Hematopoietic multipotent progenitor cell (in vitro differentiated cells): ENCODE results near the gene ORMDL2. TPM values are rescaled to one million over a fixed set of nuclear protein-coding genes. Genes with fewer than 3 reads are reported as not detected.
"Not testable (repeated sequence)": the region's sequence is repeated elsewhere in the genome, so short reads cannot be mapped to it uniquely, and the experiment has no call there.

Experiments used
- DNase-seq, 3 donors: peaks; one replicate each; pipeline ENCODE4 v3.0.0-alpha.2; 2011 to 2015; ENCODE audit warnings: low read depth in 2 of 3, low spot score in 2 of 3
- total RNA-seq: library from RNA; depleted of rRNA; stranded (reverse); fragments of >200 nt; gene quantifications from one replicate; pipeline ENCODE4 v1.2.3, GENCODE V29; 2012

ORMDL2 gene
- total RNA-seq, 1 donor = 14.8 TPM

DNA sequence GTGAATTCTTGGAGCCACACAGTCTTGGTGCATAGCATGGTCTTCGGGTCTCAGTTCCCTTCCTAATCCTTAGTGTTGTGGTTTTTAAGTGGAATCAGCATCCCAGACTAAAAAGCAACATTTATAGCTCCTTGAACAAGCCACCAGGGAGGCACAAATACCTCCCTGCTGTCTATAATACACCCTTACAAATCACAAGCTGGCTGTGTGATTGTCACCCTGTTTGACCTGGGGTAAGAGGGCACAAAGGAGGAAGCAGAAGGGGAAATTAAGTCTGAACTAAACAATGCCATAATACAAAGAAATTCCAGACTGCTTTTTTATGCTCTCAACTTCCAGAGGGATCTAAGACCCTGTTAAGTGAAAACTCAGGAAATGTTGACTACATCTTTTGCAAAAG lies 32.6 kb downstream of the ORMDL2 start:
- DNase-seq = no peak

GRCh38 chr12:55850893-55851292 lies 33.1 kb downstream of the ORMDL2 start:
- no peak for DNase-seq

DNA sequence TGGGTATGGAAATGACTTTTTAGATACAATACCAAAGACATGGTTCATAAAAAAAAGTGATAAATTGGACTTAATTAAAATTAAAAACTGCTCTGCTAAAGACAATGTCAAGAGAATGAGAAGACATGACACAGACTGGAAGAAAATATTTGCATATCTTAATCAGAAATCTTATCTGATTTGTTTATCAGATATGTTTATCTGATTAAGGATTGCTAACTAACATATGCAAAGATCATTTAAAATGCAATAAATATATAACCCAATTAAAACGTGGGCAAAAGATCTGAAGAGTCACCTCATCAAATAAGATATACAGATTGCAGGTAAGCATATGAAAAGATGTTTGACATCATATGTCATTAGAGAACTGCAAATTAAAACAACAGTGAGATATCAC lies 34.9 kb downstream of the ORMDL2 start:
- DNase-seq = no peak

DNA sequence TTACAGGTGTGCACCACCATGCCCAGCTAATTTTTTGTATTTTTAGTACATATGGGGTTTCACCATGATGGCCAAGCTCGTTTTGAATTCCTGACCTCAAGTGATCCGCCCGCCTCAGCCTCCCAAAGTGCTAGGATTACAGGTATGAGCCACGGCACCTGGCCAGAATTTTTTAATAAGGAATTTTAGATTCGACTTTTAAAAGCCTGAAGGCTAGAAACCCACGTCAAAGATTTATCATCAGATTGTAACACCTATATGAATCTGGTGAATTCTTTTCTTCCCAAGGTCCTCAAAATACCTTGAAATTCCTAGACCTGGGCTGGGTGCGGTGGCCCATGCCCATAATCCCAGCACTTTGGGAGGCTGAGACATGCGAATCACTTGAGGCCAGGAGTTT lies 43.6 kb downstream of the ORMDL2 start:
- DNase-seq = no peak

DNA sequence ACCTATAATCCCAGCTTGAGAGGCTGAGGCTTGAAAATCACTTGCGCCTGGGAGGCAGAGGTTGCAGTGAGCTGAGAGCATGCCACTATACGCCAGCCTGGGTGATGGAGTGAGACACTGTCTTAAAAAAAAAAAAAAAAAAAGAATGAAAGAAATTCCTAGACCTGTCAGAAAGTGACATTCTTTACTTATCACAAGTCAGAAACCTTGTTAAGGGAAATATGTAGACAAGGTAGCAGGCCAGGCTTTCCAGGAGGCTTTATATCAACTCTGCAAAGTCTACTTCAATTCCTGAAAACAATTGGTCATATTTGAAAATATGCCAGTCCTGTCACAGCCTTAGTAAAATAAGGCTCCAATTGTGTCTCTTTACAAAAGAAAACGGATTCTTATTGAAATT lies 44.0 kb downstream of the ORMDL2 start:
- no peak for DNase-seq

- no peak for DNase-seq
Observed at GRCh38 chr12:55862286-55862685, 44.4 kb downstream of the ORMDL2 start.

GRCh38 chr12:55862931-55863330 lies 45.1 kb downstream of the ORMDL2 start:
- not testable (repeated sequence) for DNase-seq

DNA sequence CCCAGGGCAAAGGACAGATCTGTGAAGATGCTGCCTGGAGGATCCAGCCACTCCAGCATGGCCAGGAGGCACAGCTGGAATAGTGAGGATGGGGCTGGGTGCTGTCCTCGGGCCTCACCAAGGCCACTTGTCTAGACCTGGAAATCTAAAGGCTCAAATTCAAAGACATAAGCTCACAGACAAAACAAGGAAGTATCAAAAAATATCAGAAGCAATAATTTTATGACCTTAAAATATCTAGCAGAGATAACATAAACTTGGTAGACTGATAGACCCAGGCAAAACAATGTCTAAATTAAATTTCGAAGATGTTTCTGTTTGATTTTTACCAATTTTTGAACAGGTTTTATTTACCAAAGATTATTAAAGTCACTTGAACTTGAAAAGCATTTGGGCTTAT lies 47.5 kb downstream of the ORMDL2 start:
- no peak for DNase-seq

GRCh38 chr12:55866454-55867004 lies 48.7 kb downstream of the ORMDL2 start:
- DNase-seq = not testable (repeated sequence)

Other genes starting within 250 kb of the ORMDL2 start
- not detected for gene OR2AP1, start 245.6 kb upstream of the ORMDL2 start, total RNA-seq
- not detected for gene OR10P1, start 181.1 kb upstream of the ORMDL2 start, total RNA-seq
- 1.1 TPM for gene ITGA7, start 110.1 kb upstream of the ORMDL2 start, total RNA-seq
- 47.1 TPM for gene BLOC1S1, start 102.0 kb upstream of the ORMDL2 start, total RNA-seq
- 1.9 TPM for gene RDH5, start 97.6 kb upstream of the ORMDL2 start, total RNA-seq
- gene CD63, start 89.0 kb upstream of the ORMDL2 start, total RNA-seq = 251 TPM
- gene GDF11, start 74.9 kb upstream of the ORMDL2 start, total RNA-seq = 17.5 TPM
- 23.2 TPM for gene SARNP, start 317 bp upstream of the ORMDL2 start, total RNA-seq
- gene DNAJC14, start 11.5 kb downstream of the ORMDL2 start, total RNA-seq = 54.9 TPM
- 0.27 TPM for gene MMP19, start 24.9 kb downstream of the ORMDL2 start, total RNA-seq
- gene PYM1, start 109.9 kb downstream of the ORMDL2 start, total RNA-seq = 18.0 TPM
- gene DGKA, start 113.1 kb downstream of the ORMDL2 start, total RNA-seq = 53.6 TPM
- 1.3 TPM for gene PMEL, start 148.0 kb downstream of the ORMDL2 start, total RNA-seq
- 27.2 TPM for gene CDK2, start 148.8 kb downstream of the ORMDL2 start, total RNA-seq
- gene RAB5B, start 156.0 kb downstream of the ORMDL2 start, total RNA-seq = 39.9 TPM
- 47.1 TPM for gene SUOX, start 179.2 kb downstream of the ORMDL2 start, total RNA-seq
- 5.4 TPM for gene IKZF4, start 203.0 kb downstream of the ORMDL2 start, total RNA-seq
- 168 TPM for gene RPS26, start 223.9 kb downstream of the ORMDL2 start, total RNA-seq